ENCODE data around the gene RC3H2. TPM values are rescaled to one million over a fixed set of nuclear protein-coding genes. Genes with fewer than 3 reads are reported as not detected.

RC3H2 gene
- total and polyA plus RNA-seq, 2 of the 13 experiments (the other 11 are each of a cell fraction or from before 2014, with no cell fraction given), result 21.0 to 36.4 TPM

DNA sequence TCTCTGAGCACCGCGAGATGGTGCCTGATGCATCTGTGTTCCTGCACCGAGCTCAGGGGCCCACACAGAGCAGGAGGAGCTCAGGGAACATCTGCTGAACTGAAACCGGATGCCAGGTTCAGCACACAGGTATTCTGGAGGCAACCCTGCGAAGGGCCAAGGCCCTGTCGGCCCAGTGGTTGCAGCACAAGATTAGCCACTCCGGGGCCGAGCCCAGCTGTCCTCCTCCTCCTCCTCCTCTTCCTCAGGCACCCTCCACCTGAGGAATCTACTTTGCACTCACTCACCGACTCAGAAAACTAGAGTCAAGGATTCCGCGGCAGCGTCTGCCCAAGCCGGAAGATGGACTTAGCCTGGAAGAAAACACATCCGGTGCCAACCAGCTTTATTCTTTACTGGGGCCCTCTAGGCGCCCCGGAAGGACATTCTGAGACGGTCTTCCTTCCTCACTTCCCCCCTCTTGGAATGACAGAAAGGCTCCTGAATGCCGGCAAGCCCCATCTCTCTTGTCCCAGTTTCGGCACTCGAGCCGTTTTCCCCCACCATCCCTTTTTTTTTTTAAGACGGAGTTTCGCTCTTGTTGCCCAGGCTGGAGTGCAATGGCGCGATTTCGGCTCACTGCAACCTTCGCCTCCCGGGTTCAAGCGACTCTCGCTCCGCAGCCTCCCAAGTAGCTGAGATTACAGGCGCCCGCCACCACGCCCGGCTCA lies 8.0 kb upstream of the RC3H2 start, which contains the start of gene ZBTB6 (continued):
- TF ChIP-seq, protein P1, sequence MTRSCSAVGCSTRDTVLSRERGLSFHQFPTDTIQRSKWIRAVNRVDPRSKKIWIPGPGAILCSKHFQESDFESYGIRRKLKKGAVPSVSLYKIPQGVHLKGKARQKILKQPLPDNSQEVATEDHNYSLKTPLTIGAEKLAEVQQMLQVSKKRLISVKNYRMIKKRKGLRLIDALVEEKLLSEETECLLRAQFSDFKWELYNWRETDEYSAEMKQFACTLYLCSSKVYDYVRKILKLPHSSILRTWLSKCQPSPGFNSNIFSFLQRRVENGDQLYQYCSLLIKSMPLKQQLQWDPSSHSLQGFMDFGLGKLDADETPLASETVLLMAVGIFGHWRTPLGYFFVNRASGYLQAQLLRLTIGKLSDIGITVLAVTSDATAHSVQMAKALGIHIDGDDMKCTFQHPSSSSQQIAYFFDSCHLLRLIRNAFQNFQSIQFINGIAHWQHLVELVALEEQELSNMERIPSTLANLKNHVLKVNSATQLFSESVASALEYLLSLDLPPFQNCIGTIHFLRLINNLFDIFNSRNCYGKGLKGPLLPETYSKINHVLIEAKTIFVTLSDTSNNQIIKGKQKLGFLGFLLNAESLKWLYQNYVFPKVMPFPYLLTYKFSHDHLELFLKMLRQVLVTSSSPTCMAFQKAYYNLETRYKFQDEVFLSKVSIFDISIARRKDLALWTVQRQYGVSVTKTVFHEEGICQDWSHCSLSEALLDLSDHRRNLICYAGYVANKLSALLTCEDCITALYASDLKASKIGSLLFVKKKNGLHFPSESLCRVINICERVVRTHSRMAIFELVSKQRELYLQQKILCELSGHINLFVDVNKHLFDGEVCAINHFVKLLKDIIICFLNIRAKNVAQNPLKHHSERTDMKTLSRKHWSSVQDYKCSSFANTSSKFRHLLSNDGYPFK (CRISPR knock-in tag; IDR thresholded peaks at IDR 0.05; ENCODE audit: borderline replicate concordance), result peak; percentile 85; the same call in 1 of the 2 replicates
- TF ChIP-seq, protein P2, sequence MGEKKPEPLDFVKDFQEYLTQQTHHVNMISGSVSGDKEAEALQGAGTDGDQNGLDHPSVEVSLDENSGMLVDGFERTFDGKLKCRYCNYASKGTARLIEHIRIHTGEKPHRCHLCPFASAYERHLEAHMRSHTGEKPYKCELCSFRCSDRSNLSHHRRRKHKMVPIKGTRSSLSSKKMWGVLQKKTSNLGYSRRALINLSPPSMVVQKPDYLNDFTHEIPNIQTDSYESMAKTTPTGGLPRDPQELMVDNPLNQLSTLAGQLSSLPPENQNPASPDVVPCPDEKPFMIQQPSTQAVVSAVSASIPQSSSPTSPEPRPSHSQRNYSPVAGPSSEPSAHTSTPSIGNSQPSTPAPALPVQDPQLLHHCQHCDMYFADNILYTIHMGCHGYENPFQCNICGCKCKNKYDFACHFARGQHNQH (CRISPR knock-in tag; IDR thresholded peaks at IDR 0.05), result peak; percentile 44; the same call in 1 of the 2 replicates
- TF ChIP-seq RAD51 (IDR thresholded peaks at IDR 0.05; ENCODE audit: borderline replicate concordance), result no peak
- 0 out of 2 replicates have a peak, but pooled peaks have one; percentile 21 for TF ChIP-seq ZBTB7B (CRISPR knock-in tag; IDR thresholded peaks at IDR 0.05)
- TF ChIP-seq, protein P3, sequence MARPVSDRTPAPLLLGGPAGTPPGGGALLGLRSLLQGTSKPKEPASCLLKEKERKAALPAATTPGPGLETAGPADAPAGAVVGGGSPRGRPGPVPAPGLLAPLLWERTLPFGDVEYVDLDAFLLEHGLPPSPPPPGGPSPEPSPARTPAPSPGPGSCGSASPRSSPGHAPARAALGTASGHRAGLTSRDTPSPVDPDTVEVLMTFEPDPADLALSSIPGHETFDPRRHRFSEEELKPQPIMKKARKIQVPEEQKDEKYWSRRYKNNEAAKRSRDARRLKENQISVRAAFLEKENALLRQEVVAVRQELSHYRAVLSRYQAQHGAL (CRISPR knock-in tag; IDR thresholded peaks at IDR 0.05; ENCODE audit: not compliant biosample characterization), result no peak
- TF ChIP-seq, protein P4, sequence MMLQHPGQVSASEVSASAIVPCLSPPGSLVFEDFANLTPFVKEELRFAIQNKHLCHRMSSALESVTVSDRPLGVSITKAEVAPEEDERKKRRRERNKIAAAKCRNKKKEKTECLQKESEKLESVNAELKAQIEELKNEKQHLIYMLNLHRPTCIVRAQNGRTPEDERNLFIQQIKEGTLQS (CRISPR knock-in tag; IDR thresholded peaks at IDR 0.05), result no peak
- TF ChIP-seq ZNF660 (CRISPR knock-in tag; IDR thresholded peaks at IDR 0.05; ENCODE audit: borderline replicate concordance, low read depth), result no peak
- TF ChIP-seq ZNF552 (CRISPR knock-in tag; IDR thresholded peaks at IDR 0.05; ENCODE audit: borderline replicate concordance), result no peak
- TF ChIP-seq TBP (CRISPR knock-in tag; IDR thresholded peaks at IDR 0.05), result no peak
- TF ChIP-seq, protein P5, sequence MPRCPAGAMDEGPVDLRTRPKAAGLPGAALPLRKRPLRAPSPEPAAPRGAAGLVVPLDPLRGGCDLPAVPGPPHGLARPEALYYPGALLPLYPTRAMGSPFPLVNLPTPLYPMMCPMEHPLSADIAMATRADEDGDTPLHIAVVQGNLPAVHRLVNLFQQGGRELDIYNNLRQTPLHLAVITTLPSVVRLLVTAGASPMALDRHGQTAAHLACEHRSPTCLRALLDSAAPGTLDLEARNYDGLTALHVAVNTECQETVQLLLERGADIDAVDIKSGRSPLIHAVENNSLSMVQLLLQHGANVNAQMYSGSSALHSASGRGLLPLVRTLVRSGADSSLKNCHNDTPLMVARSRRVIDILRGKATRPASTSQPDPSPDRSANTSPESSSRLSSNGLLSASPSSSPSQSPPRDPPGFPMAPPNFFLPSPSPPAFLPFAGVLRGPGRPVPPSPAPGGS (CRISPR knock-in tag; IDR thresholded peaks at IDR 0.05), result no peak
- TF ChIP-seq ARHGAP35 (CRISPR knock-in tag; IDR thresholded peaks at IDR 0.05; ENCODE audit: borderline replicate concordance), result no peak
- TF ChIP-seq ZNF337 (CRISPR knock-in tag; IDR thresholded peaks at IDR 0.05; ENCODE audit: borderline replicate concordance, low read depth), result no peak
- TF ChIP-seq YY1 (IDR thresholded peaks at IDR 0.05; ENCODE audit: insufficient read depth, insufficient replicate concordance, low read depth, low read length), result peak; percentile 9
- TF ChIP-seq, protein P6, sequence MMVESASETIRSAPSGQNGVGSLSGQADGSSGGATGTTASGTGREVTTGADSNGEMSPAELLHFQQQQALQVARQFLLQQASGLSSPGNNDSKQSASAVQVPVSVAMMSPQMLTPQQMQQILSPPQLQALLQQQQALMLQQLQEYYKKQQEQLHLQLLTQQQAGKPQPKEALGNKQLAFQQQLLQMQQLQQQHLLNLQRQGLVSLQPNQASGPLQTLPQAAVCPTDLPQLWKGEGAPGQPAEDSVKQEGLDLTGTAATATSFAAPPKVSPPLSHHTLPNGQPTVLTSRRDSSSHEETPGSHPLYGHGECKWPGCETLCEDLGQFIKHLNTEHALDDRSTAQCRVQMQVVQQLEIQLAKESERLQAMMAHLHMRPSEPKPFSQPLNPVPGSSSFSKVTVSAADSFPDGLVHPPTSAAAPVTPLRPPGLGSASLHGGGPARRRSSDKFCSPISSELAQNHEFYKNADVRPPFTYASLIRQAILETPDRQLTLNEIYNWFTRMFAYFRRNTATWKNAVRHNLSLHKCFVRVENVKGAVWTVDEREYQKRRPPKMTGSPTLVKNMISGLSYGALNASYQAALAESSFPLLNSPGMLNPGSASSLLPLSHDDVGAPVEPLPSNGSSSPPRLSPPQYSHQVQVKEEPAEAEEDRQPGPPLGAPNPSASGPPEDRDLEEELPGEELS (CRISPR knock-in tag; IDR thresholded peaks at IDR 0.05), result 0 out of 2 replicates have a peak, but pooled peaks have one; percentile 29
- no peak for TF ChIP-seq STAT5B (CRISPR knock-in tag; IDR thresholded peaks at IDR 0.05)
- no peak for TF ChIP-seq FOXK2 (IDR thresholded peaks at IDR 0.05)
- TF ChIP-seq, protein P7, sequence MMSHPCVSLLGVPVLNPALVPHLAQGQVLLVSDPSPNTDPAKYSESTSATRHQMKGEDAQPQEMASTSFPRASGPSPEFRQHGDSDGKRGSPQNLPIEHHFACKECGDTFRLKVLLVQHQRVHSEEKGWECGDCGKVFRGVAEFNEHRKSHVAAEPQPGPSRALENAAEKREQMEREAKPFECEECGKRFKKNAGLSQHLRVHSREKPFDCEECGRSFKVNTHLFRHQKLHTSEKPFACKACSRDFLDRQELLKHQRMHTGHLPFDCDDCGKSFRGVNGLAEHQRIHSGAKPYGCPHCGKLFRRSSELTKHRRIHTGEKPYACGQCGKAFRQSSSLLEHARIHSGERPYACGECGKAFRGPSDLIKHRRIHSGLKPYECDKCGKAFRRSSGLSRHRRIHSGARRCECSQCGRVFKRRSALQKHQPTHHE (CRISPR knock-in tag; IDR thresholded peaks at IDR 0.05; ENCODE audit: borderline replicate concordance), result 0 out of 2 replicates have a peak, but pooled peaks have one; percentile 33
- TF ChIP-seq KDM1A (CRISPR knock-in tag; IDR thresholded peaks at IDR 0.05), result no peak
